ENCODE measurements around the gene SLC17A7.

DNA sequence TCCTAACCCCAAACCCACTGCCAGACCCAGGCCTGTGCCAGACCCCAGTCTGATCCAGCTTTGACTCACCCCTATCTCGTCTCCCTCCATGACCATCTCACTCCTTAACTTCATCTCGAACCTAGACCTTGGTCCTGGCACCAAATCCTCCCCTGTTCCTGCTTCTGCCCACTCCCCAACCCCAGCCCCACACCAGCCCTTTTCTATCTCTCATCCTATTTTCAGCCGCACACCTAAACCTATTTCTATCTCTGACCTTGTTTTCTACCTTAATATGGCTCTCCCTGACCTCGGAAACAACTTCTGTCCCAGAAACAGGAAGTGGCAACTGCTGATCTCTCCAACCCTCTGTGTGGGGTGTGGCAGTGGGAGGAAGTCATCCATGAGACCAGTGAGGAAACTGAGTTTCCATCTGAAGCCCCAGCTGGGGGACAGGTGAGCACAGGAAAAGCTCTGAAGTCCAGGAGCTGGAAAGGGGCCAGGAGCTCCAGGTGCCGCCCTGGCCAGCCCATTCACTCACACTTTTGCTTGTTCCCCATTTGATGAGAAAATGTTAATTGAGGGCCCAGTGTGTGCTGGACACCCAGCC lies 31.8 kb downstream of the SLC17A7 start:
- TF ChIP-seq, protein P1, sequence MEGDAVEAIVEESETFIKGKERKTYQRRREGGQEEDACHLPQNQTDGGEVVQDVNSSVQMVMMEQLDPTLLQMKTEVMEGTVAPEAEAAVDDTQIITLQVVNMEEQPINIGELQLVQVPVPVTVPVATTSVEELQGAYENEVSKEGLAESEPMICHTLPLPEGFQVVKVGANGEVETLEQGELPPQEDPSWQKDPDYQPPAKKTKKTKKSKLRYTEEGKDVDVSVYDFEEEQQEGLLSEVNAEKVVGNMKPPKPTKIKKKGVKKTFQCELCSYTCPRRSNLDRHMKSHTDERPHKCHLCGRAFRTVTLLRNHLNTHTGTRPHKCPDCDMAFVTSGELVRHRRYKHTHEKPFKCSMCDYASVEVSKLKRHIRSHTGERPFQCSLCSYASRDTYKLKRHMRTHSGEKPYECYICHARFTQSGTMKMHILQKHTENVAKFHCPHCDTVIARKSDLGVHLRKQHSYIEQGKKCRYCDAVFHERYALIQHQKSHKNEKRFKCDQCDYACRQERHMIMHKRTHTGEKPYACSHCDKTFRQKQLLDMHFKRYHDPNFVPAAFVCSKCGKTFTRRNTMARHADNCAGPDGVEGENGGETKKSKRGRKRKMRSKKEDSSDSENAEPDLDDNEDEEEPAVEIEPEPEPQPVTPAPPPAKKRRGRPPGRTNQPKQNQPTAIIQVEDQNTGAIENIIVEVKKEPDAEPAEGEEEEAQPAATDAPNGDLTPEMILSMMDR (tag by site-specific recombination; IDR thresholded peaks at IDR 0.05), result no peak
- TF ChIP-seq TCF7L2 (IDR thresholded peaks at IDR 0.05; ENCODE audit: borderline replicate concordance, low read depth, low read length) (no peak), SP2 (tag by site-specific recombination; IDR thresholded peaks at IDR 0.05) (no peak), ZBTB8A (tag by site-specific recombination; IDR thresholded peaks at IDR 0.05) (no peak), RBAK (tag by site-specific recombination; IDR thresholded peaks at IDR 0.05) (no peak), ZEB2 (tag by site-specific recombination; IDR thresholded peaks at IDR 0.05) (no peak), ZNF416 (tag by site-specific recombination; IDR thresholded peaks at IDR 0.05) (no peak), YY1 (tag by site-specific recombination; IDR thresholded peaks at IDR 0.05) (no peak), ZNF433 (tag by site-specific recombination; IDR thresholded peaks at IDR 0.05; ENCODE audit: low read depth) (no peak), ZNF600 (tag by site-specific recombination; IDR thresholded peaks at IDR 0.05) (no peak), ZNF37A (tag by site-specific recombination; IDR thresholded peaks at IDR 0.05) (no peak)
- TF ChIP-seq, protein P2, sequence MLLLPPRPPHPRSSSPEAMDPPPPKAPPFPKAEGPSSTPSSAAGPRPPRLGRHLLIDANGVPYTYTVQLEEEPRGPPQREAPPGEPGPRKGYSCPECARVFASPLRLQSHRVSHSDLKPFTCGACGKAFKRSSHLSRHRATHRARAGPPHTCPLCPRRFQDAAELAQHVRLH (tag by site-specific recombination; IDR thresholded peaks at IDR 0.05), result no peak
- TF ChIP-seq, protein P3, sequence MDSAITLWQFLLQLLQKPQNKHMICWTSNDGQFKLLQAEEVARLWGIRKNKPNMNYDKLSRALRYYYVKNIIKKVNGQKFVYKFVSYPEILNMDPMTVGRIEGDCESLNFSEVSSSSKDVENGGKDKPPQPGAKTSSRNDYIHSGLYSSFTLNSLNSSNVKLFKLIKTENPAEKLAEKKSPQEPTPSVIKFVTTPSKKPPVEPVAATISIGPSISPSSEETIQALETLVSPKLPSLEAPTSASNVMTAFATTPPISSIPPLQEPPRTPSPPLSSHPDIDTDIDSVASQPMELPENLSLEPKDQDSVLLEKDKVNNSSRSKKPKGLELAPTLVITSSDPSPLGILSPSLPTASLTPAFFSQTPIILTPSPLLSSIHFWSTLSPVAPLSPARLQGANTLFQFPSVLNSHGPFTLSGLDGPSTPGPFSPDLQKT (IDR thresholded peaks at IDR 0.05; ENCODE audit: borderline replicate concordance, low read depth, low read length), result no peak

Data from HEK293 (cell line).